Activated naive CD4-positive, alpha-beta T cell treated with anti-CD3 and anti-CD28 coated beads for 36 hours (primary cell): ENCODE measurements around the gene MLLT10. TPM values are rescaled to one million over a fixed set of nuclear protein-coding genes. Genes with fewer than 3 reads are reported as not detected.
A peak's percentile ranks its signal among the peaks of the same experiment; 100 is the strongest.
"Not testable (repeated sequence)": the region's sequence is repeated elsewhere in the genome, so short reads cannot be mapped to it uniquely, and the experiment has no call there.

Experiments
- CTCF ChIA-PET: fragments of 350-600 bp; sonication (Branson Sonifier 250); formaldehyde crosslinking; loops from one replicate; lab custom pipeline; 2021; ENCODE audit warnings: antibody characterized with exemption; lab: Charles Lee
- DNase-seq: peaks from one replicate; pipeline ENCODE4 v3.0.0-alpha.2; 2020
- H3K27ac Mint-ChIP-seq: one replicate; pipeline ENCODE4 v1.8.0; 2021; ENCODE audit warnings: mild to moderate bottlenecking, mixed read lengths
- H3K27me3 Mint-ChIP-seq: one replicate; pipeline ENCODE4 v1.8.0; 2021; ENCODE audit warnings: low read depth, mixed read lengths
- H3K36me3 Mint-ChIP-seq: one replicate; pipeline ENCODE4 v1.8.0; 2021; ENCODE audit warnings: low read depth, mixed read lengths
- H3K4me1 Mint-ChIP-seq: one replicate; pipeline ENCODE4 v1.8.0; 2021; ENCODE audit warnings: low read depth, mixed read lengths
- H3K4me3 Mint-ChIP-seq: one replicate; pipeline ENCODE4 v1.8.0; 2021; ENCODE audit warnings: mild to moderate bottlenecking, moderate library complexity, mixed read lengths
- H3K9me3 Mint-ChIP-seq: one replicate; pipeline ENCODE4 v1.8.0; 2021; ENCODE audit warnings: mixed read lengths
- intact Hi-C: fragments of 100-400 bp; cut with micrococcal nuclease; formaldehyde crosslinking; loops from one replicate; pipeline ENCODE4 v1.15.1; 2023
- total RNA-seq, 2 experiments: library from RNA; stranded (reverse); gene quantifications; one replicate each; pipeline ENCODE4 v1.2.3, GENCODE V29; 2021

Gene MLLT10
- total RNA-seq, 2 experiments from 2014 or later = 23.0 to 23.7 TPM

DNA sequence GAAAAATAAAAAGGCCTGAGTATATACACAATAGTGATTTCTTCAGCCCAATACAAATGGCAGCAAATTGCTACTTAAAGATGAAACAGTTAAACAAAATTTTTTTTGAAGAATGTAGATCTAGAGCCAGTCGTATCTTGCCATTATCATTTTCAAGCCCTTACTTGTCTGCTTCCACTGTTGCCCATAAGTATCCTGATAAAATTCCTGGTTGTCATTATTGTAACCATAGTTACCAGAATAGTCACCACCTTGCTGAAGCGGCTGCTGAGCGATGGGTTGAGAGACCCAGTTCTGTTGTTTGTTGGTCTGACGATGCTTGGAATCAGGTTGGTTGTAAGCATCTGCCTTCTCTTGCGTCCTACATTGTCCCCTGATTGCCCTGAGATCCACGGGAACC lies 90.4 kb downstream of the MLLT10 start:
- intact Hi-C loops, H3K4me3 Mint-ChIP-seq, DNase-seq, CTCF ChIA-PET, H3K9me3 Mint-ChIP-seq, H3K27me3 Mint-ChIP-seq, H3K27ac Mint-ChIP-seq: not testable (repeated sequence)
- Mint-ChIP-seq H3K36me3 (peaks cover 31% of the 10 kb centered on the region), H3K4me1 (peaks cover 19% of the 10 kb centered on the region)

DNA sequence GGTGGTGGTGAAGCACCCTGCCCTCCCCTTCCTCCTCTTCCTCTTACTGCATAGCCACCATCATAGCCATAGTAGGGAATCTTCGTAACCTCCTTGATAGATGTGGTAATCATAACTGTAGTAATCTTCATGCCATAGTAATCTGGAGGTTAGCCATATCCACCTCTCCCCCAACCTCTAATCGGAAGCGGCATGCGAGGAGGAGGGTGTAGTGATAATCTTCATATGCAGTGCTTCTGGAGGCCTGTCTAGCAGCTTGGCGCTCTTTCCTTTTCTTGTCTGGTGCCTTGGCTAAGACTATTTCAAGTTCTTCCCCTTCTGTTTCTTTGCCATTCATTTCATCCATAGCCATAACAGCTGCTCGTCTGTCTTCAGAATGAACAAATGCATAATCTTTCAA lies 90.9 kb downstream of the MLLT10 start:
- peaks cover 20% of the 10 kb centered on the region for H3K4me1 Mint-ChIP-seq
- no peaks in the 10 kb centered on the region for H3K9me3 Mint-ChIP-seq
- H3K36me3 Mint-ChIP-seq = peaks cover 34% of the 10 kb centered on the region
- CTCF ChIA-PET = no interaction called here
- H3K4me3 Mint-ChIP-seq = no peak overlapping the region
- no peak for DNase-seq
- no peak overlapping the region for H3K27ac Mint-ChIP-seq
- intact Hi-C loops = no loop called here
- no peaks in the 10 kb centered on the region for H3K27me3 Mint-ChIP-seq

DNA sequence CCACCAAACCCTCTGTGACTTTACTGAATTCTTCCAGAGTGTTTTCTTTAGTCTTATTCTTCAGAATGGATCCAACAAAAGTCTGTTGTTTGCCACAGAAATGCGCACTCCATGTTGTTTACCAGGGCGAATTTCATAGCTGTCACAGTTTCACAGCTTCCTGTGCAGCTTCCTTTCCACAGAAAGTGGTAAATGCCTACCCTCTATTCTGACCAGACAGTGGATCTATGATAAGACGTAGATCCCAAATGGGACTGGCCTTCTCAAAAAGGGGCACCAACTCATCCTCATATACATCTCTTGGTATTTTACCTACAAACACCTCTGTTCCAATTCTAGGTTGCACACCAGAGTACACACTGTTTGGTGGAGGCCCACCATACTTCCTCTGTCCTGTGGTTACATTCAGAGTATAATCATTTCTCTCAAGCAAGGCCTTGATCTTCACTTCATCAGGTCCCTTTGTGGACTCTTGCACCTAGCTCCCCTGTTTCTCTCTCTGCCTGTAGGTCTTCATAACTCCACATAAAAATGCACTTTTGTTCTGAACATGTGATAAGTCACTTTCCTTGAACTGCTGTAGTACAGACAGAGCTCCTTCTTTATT lies 91.7 kb downstream of the MLLT10 start:
- Mint-ChIP-seq H3K4me3 (no peak overlapping the region), H3K27me3 (no peaks in the 10 kb centered on the region), H3K27ac (no peak overlapping the region), H3K9me3 (no peaks in the 10 kb centered on the region), H3K36me3 (peaks cover 36% of the 10 kb centered on the region), H3K4me1 (peaks cover 23% of the 10 kb centered on the region)
- no peak for DNase-seq
- CTCF ChIA-PET = interaction anchor here (1.3 kb wide), 1 partner anchor 14 kb away, joined by 3 read pairs; no protein-coding TSS in a partner anchor
- intact Hi-C loops = no loop called here

DNA sequence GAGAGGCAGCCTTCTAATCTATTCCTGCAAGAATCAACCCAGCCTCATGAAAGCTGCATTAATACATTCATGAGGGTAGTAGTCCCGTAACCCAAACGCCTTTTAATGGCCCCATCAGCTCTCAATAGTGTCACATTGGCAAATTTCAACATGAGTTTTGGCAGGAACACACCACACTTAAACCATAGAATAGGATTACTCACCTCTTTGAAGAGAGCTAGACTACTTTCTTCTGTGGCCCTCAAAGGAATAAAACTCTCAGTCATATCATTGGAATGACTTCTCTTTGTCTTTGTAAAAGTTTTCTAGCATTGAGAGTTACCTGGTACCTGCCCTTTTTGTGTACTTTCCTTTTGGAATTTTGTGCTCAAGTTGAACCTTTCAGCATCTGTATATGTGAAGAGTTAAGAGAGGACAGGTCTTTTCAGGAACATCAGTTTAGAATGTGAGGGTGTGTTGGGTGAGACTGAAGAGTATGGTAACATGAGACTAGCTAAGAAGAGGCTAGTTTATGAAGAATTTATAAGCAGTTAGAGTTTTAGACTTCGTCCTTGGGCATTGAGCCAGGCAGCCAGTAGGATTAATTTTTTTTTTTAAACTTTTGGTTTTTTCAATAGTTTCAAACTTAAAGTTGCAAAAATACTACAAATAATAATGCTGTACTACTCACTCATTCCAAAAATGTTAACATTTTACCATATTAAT lies 92.6 kb downstream of the MLLT10 start:
- no peaks in the 10 kb centered on the region for H3K27me3 Mint-ChIP-seq
- CTCF ChIA-PET = interaction anchor here (1.3 kb wide), 1 partner anchor 13 kb away, joined by 3 read pairs; no protein-coding TSS in a partner anchor
- no peak for DNase-seq
- no peaks in the 10 kb centered on the region for H3K9me3 Mint-ChIP-seq
- H3K36me3 Mint-ChIP-seq = peaks cover 40% of the 10 kb centered on the region
- H3K27ac Mint-ChIP-seq = no peak overlapping the region
- H3K4me1 Mint-ChIP-seq = peaks cover 28% of the 10 kb centered on the region
- no peak overlapping the region for H3K4me3 Mint-ChIP-seq
- intact Hi-C loops = no loop called here

DNA sequence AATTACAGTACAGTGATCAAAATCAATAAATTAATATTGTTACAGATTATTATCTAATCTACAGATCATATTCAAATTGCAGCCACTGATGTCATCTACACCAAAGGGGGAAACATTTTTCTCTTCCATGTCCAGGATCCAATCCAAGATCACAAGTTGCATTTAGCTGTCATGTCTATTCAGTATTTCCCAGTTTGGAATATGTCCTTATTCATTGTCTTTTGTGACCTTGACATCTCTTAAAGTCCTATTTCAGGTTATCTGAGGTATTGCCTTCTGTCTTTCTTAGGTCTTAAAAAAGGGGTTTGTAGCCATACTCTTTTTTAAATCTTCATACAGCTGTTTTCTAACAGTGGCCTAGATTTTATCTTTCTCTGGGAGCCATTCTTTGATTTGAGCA lies 93.3 kb downstream of the MLLT10 start:
- H3K27ac Mint-ChIP-seq = no peak overlapping the region
- no peaks in the 10 kb centered on the region for H3K27me3 Mint-ChIP-seq
- intact Hi-C loops = no loop called here
- no peaks in the 10 kb centered on the region for H3K9me3 Mint-ChIP-seq
- CTCF ChIA-PET = interaction anchor here (0.7 to 1.3 kb wide), 2 partner anchors 13 to 289 kb away, joined by 3 to 5 read pairs; no protein-coding TSS in a partner anchor
- H3K4me3 Mint-ChIP-seq = no peak overlapping the region
- no peak for DNase-seq
- H3K36me3 Mint-ChIP-seq = peaks cover 43% of the 10 kb centered on the region
- H3K4me1 Mint-ChIP-seq = peaks cover 30% of the 10 kb centered on the region

DNA sequence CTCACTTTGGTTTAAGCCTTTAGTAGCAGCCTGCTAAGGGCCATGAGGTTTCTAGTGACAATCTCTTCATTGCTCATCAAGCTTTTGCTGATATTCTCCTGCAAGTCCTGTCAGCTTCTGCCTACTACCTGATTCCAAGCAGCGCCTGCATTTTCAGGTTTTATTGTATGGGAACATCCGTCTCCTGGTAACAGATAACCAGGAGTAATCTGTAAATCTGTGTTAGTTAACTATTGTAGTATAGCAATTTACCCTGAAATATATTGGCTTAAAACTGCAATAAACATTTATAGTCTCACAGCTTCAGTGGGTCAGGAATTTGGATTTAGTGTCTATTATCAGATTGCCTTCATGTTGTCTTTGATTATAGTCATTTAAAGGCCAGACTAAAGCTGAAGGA lies 94.0 kb downstream of the MLLT10 start:
- H3K36me3 Mint-ChIP-seq = peaks cover 43% of the 10 kb centered on the region

DNA sequence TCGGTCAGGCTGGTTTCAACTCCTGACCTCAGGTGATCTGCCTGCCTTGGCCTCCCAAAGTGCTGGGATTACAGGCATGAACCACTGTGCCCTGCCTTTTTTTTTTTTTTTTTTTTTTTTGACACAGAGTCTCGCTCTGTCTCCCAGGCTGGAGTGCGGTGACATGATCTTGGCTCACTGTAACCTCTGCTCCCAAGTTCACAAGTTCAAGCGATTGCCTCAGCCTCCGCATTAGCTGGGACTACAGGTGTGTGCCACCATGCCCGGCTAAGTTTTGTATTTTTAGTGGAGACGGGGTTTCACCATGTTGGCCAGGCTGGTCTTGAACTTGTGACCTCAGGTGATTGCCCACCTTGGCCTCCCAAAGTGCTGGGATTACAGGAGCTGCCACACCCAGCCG lies 94.6 kb downstream of the MLLT10 start:
- H3K4me3 Mint-ChIP-seq, H3K27ac Mint-ChIP-seq, H3K9me3 Mint-ChIP-seq, H3K27me3 Mint-ChIP-seq, DNase-seq, intact Hi-C loops: not testable (repeated sequence)
- CTCF ChIA-PET = interaction anchor here (0.7 kb wide), 1 partner anchor 9 kb away, joined by 4 read pairs; no protein-coding TSS in a partner anchor
- H3K36me3 Mint-ChIP-seq = peaks cover 43% of the 10 kb centered on the region
- H3K4me1 Mint-ChIP-seq = peaks cover 30% of the 10 kb centered on the region

More for the DNA sequence above, 94.0 kb downstream of the MLLT10 start:
- Mint-ChIP-seq H3K9me3 (no peaks in the 10 kb centered on the region), H3K4me3 (no peak overlapping the region), H3K27me3 (no peaks in the 10 kb centered on the region), H3K4me1 (peaks cover 30% of the 10 kb centered on the region), H3K27ac (no peak overlapping the region)
- intact Hi-C loops = no loop called here
- DNase-seq = no peak
- CTCF ChIA-PET = interaction anchor here (0.7 kb wide), 1 partner anchor 8 kb away, joined by 4 read pairs; no protein-coding TSS in a partner anchor

DNA sequence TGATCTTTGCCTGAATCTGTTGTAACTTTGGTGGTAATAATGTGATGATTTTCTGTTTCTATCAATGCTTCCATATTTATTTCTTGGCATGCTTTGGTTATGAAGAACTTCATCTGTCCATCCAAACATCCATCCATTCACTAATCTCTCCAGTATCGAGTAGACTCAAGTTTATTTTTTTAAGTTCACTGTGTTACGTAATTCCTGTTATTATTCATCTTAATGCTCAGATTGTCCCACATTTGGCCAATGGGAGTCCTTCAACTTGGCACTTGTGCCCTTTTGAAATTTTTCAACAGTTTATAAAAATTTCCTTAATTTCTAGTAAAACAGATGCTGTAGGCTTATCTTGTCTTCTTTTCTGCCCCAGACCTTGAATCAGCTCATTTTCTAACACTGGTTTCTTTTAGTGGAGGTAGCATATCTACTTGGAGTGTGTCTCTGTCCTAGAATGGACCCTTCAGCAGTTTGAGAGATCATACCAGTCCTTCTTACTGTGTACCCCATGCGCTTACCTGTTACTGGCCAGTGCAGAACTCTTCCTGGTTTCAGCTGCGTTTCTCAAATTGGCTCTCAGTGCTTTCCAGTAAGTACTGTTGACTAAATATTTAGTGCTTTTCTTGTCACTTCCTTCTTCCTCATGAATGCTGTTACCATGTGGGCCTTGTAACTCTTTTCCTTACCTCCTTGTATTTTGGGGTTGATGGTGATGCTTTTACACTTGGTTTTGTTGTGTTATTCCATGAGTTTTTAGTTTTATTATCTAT lies 100.8 kb downstream of the MLLT10 start:
- intact Hi-C loops = no loop called here
- Mint-ChIP-seq H3K36me3 (peaks cover 41% of the 10 kb centered on the region), H3K27me3 (no peaks in the 10 kb centered on the region), H3K4me1 (peaks cover 18% of the 10 kb centered on the region), H3K27ac (no peak overlapping the region), H3K9me3 (no peaks in the 10 kb centered on the region), H3K4me3 (no peak overlapping the region)
- CTCF ChIA-PET = no interaction called here
- no peak for DNase-seq

DNA sequence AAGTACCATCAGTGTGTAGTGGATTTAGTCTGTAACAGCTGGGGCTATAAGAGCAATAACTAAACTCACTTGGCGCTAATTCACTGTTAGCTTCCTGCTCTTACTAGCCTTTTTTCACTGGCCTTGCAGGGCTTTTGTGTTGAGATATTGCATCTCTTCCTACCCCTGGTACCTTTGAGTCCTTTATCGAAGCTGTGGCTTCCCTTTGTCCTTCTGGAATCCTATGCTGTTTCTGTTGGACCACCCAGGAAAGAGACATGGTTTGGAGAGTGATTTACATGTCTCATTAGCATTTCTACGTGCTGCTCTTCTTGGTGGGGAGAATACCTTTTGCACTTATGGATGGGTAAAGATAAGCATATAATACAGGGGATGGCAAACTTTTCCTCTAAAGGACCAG lies 103.8 kb downstream of the MLLT10 start:
- H3K27me3 Mint-ChIP-seq = no peaks in the 10 kb centered on the region

DNA sequence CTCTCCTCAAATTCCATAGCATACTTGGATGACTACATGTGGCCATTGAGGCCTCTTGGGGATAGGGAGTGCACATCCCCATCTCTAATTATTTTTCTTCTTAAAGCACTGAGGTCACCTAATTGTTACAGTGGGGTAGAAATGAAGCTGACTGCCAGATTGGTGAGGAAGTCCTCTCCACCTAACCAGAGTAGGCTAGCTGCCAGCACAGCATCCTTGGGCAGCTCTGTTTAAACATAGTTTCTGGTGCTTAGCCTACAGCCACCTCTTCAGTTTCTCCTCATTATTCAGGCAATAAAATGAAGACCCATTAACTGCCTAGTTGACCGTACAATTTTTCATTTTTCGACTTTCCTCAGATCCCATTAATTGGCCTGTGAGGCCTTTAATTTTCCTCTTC lies 104.6 kb downstream of the MLLT10 start:
- H3K27ac Mint-ChIP-seq = no peak overlapping the region
- H3K27me3 Mint-ChIP-seq = no peaks in the 10 kb centered on the region
- no peak for DNase-seq
- no peak overlapping the region for H3K4me3 Mint-ChIP-seq
- no peaks in the 10 kb centered on the region for H3K9me3 Mint-ChIP-seq
- intact Hi-C loops = no loop called here
- CTCF ChIA-PET = interaction anchor here (1.6 kb wide), 1 partner anchor 19 kb away, joined by 4 read pairs; no protein-coding TSS in a partner anchor
- H3K4me1 Mint-ChIP-seq = peaks cover 9% of the 10 kb centered on the region
- peaks cover 33% of the 10 kb centered on the region for H3K36me3 Mint-ChIP-seq

More for the DNA sequence above, 103.8 kb downstream of the MLLT10 start:
- no peak for DNase-seq
- Mint-ChIP-seq H3K4me3 (no peak overlapping the region), H3K4me1 (peaks cover 9% of the 10 kb centered on the region), H3K36me3 (peaks cover 33% of the 10 kb centered on the region), H3K27ac (no peak overlapping the region), H3K9me3 (no peaks in the 10 kb centered on the region)
- CTCF ChIA-PET = no interaction called here
- intact Hi-C loops = no loop called here

DNA sequence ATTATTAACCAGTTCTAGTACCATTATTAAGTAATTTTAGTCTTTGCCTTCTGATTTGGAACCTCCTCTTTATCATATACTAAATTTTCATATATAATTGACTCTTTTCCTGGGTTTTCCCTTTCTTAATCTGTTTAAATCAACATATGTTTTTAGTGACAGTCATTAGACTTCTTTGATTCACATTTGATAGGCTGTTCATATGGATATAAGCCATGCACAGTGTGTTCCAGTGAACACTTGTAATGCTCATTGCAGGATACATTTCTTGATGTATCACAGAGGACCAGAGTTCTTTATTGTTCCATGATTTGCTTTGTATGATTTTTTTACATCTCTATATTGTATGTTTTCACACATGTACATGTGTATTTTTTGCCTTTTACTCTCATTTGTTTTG lies 114.0 kb downstream of the MLLT10 start:
- Mint-ChIP-seq H3K4me3 (no peak overlapping the region), H3K4me1 (peaks cover 29% of the 10 kb centered on the region), H3K36me3 (peaks cover 21% of the 10 kb centered on the region), H3K9me3 (no peaks in the 10 kb centered on the region), H3K27me3 (no peaks in the 10 kb centered on the region), H3K27ac (no peak overlapping the region)
- CTCF ChIA-PET = no interaction called here
- no peak for DNase-seq
- intact Hi-C loops = loop anchor here (2.0 kb wide), 1 partner anchor 67 kb away; no protein-coding TSS in a partner anchor

DNA sequence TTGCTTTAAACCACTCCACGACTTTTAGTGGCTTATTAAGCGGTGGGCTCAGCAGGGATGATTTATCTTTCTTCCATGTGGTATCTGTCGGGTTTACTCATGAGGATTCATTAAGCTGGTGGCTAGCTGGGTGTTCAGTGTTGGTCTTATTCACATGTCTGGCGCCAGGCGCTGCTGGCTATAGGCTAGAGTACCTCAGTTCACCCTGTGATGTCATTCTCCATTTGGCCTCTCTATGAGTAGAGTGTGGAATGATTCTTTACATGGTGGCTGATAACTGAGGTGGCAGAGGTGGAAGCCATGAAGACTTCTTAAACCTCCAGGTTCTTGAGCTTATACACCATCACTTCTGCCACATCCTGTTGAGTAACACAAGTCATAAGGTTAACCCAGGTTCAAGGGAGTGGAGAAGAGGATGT lies 115.4 kb downstream of the MLLT10 start:
- DNase-seq = peak; percentile 15
- Mint-ChIP-seq H3K4me3 (no peak overlapping the region), H3K9me3 (no peaks in the 10 kb centered on the region), H3K27me3 (no peaks in the 10 kb centered on the region), H3K4me1 (peaks cover 25% of the 10 kb centered on the region), H3K27ac (no peak overlapping the region), H3K36me3 (peaks cover 21% of the 10 kb centered on the region)
- CTCF ChIA-PET = no interaction called here
- intact Hi-C loops = loop anchor here (2.0 kb wide), 1 partner anchor 69 kb away; no protein-coding TSS in a partner anchor
